Stimulated activated CD8-positive, alpha-beta memory T cell treated with anti-CD3 and anti-CD28 coated beads, Interleukin-7, amount 100 ng/mL, for 1 hour (primary cell): Measurements from ENCODE around the gene MKI67.

Experiments used
- DNase-seq, 2 donors: peaks; one replicate each; pipeline ENCODE4 v3.0.0-alpha.2; 2020; ENCODE audit warnings: low read depth in 2 of 2

Gene MKI67

GRCh38 chr10:128084364-128084763, 41.9 kb downstream of the MKI67 start:
- DNase-seq, result no peak

- no peak for DNase-seq
Observed at GRCh38 chr10:128083191-128083895, 42.9 kb downstream of the MKI67 start.

- no peak for DNase-seq
Observed at GRCh38 chr10:128081720-128082119, 44.5 kb downstream of the MKI67 start.

GRCh38 chr10:128081222-128081621, 45.0 kb downstream of the MKI67 start:
- DNase-seq, result no peak

GRCh38 chr10:128080641-128081040, 45.6 kb downstream of the MKI67 start:
- DNase-seq, result no peak

GRCh38 chr10:128080231-128080630, 46.0 kb downstream of the MKI67 start:
- DNase-seq, result no peak

GRCh38 chr10:128078136-128078969, 47.9 kb downstream of the MKI67 start:
- DNase-seq, result no peak

- no peak for DNase-seq
Observed at GRCh38 chr10:128077155-128077875, 48.9 kb downstream of the MKI67 start.

GRCh38 chr10:128074589-128074988, 51.6 kb downstream of the MKI67 start:
- DNase-seq, result no peak

- no peak for DNase-seq
Observed at GRCh38 chr10:128073890-128074289, 52.3 kb downstream of the MKI67 start.

GRCh38 chr10:128072941-128073645, 53.1 kb downstream of the MKI67 start:
- DNase-seq, result no peak

GRCh38 chr10:128072046-128072445, 54.2 kb downstream of the MKI67 start:
- no peak for DNase-seq

GRCh38 chr10:128071417-128071782, 54.8 kb downstream of the MKI67 start:
- DNase-seq, result no peak

GRCh38 chr10:128070721-128071416, 55.4 kb downstream of the MKI67 start:
- no peak for DNase-seq

GRCh38 chr10:128070161-128070560, 56.1 kb downstream of the MKI67 start:
- DNase-seq, result no peak

- peak; percentile 66 to 67 for DNase-seq
Observed at GRCh38 chr10:128069351-128070051, 56.7 kb downstream of the MKI67 start.

- DNase-seq, result no peak
Observed at GRCh38 chr10:128068398-128069285, 57.6 kb downstream of the MKI67 start.

- DNase-seq, result no peak
Observed at GRCh38 chr10:128067691-128068397, 58.4 kb downstream of the MKI67 start.

GRCh38 chr10:128066870-128067382, 59.3 kb downstream of the MKI67 start:
- no peak for DNase-seq
